ENCODE measurements around the gene KLF6. TPM values are rescaled to one million over a fixed set of nuclear protein-coding genes. Genes with fewer than 3 reads are reported as not detected.

Gene KLF6
- total RNA-seq, 2 experiments from 2014 or later = 19.2 to 43.0 TPM

DNA sequence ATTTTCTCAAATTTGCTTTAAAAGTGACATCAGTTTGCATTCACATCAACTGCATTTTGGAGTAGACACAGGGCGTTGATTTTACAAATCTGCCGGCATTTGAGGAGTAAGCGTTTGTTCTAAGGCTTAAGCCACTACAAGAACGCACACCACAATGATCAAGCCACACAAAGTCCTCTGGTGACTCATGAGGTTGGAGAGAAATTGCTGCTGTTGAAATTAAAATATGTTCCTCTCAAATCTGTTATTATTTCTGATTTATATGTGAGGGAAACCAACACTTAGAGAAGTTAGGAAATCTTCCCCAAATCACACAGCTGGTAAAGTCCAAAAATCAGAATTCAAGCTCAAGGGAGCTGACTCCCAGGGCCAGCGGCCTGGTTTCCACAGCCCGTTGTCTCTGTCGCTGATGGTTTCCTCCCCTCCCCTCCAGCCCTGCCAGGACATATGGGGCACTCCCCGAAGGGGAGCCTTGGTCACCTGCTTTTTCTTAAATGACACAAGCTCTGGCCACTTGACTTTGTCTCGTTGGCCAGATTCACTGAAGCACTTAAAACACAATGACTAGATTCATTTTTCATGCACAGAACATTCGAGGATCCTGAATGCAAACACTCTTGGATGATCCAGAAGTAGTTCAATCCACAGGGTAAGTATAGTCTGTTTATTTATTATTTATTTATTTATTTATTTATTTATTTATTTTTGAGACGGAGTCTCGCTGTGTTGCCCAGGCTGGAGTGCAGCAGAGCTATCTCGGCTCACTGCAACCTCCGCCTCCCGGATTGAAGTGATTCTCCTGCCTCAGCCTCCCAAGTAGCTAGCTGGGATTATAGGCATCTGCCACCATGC is 29.2 kb upstream of the KLF6 start:
- BruUV-seq (replicated peaks) = no TSS peak
- no peak for DNase-seq (ENCODE audit: low spot score)
- no peak overlapping the region for H2AFZ ChIP-seq (ENCODE audit: low read length)
- H3K4me3 ChIP-seq (ENCODE audit: low read depth, low read length, poor library complexity, severe bottlenecking) = no peak overlapping the region
- CTCF ChIA-PET (ENCODE audit: unreplicated experiment) = no interaction called here
- intact Hi-C loops (cut with micrococcal nuclease; ENCODE audit: unreplicated experiment) = no loop called here
- H4K20me1 ChIP-seq (ENCODE audit: insufficient read depth, low read length) = no peaks in the 10 kb centered on the region
- POLR2A ChIA-PET = interaction anchor here (1.3 kb wide), 2 partner anchors 29 to 127 kb away, joined by 4 read pairs; partner anchors contain the start of gene KLF6
- H3K9me2 ChIP-seq (ENCODE audit: insufficient read depth, low read length) = no peaks in the 10 kb centered on the region
- H3K4me1 ChIP-seq (ENCODE audit: insufficient read depth, low read length, poor library complexity, severe bottlenecking) = peaks cover 32% of the 10 kb centered on the region
- no peaks in the 10 kb centered on the region for H3K9me3 ChIP-seq (ENCODE audit: low read length)
- no peaks in the 10 kb centered on the region for H3K36me3 ChIP-seq (ENCODE audit: insufficient read depth, low read length)
- H3K4me2 ChIP-seq (ENCODE audit: low read length) = no peak overlapping the region
- no peak for TF ChIP-seq EZH2phosphoT487 (IDR thresholded peaks at IDR 0.05; ENCODE audit: borderline replicate concordance, low read depth, low read length)
- TF ChIP-seq, protein P1, sequence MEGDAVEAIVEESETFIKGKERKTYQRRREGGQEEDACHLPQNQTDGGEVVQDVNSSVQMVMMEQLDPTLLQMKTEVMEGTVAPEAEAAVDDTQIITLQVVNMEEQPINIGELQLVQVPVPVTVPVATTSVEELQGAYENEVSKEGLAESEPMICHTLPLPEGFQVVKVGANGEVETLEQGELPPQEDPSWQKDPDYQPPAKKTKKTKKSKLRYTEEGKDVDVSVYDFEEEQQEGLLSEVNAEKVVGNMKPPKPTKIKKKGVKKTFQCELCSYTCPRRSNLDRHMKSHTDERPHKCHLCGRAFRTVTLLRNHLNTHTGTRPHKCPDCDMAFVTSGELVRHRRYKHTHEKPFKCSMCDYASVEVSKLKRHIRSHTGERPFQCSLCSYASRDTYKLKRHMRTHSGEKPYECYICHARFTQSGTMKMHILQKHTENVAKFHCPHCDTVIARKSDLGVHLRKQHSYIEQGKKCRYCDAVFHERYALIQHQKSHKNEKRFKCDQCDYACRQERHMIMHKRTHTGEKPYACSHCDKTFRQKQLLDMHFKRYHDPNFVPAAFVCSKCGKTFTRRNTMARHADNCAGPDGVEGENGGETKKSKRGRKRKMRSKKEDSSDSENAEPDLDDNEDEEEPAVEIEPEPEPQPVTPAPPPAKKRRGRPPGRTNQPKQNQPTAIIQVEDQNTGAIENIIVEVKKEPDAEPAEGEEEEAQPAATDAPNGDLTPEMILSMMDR (conservative IDR thresholded peaks at IDR 0.05; ENCODE audit: low read length) = no peak
- H3K27ac ChIP-seq (ENCODE audit: low read depth, low read length, poor library complexity, severe bottlenecking) = no peak overlapping the region
- H3K79me2 ChIP-seq (ENCODE audit: insufficient read depth, low read depth, low read length) = no peaks in the 10 kb centered on the region

GRCh38 chr10:3813267-3813666 is 28.3 kb upstream of the KLF6 start:
- no peak overlapping the region for H3K4me2 ChIP-seq (ENCODE audit: low read length)
- intact Hi-C loops (cut with micrococcal nuclease; ENCODE audit: unreplicated experiment) = no loop called here
- H2AFZ ChIP-seq (ENCODE audit: low read length) = no peak overlapping the region
- no peaks in the 10 kb centered on the region for H3K9me2 ChIP-seq (ENCODE audit: insufficient read depth, low read length)
- H3K9me3 ChIP-seq (ENCODE audit: low read length) = no peaks in the 10 kb centered on the region
- no peak for TF ChIP-seq EZH2phosphoT487 (IDR thresholded peaks at IDR 0.05; ENCODE audit: borderline replicate concordance, low read depth, low read length)
- TF ChIP-seq, protein P1 (conservative IDR thresholded peaks at IDR 0.05; ENCODE audit: low read length) = no peak
- ChIA-PET POLR2A (interaction anchor here (0.6 to 1.3 kb wide), 2 partner anchors 28 to 78 kb away, joined by 3 to 4 read pairs; partner anchors contain the start of gene KLF6), CTCF (ENCODE audit: unreplicated experiment) (no interaction called here)
- H3K27ac ChIP-seq (ENCODE audit: low read depth, low read length, poor library complexity, severe bottlenecking) = no peak overlapping the region
- DNase-seq (ENCODE audit: low spot score) = no peak
- H4K20me1 ChIP-seq (ENCODE audit: insufficient read depth, low read length) = no peaks in the 10 kb centered on the region
- no peaks in the 10 kb centered on the region for H3K36me3 ChIP-seq (ENCODE audit: insufficient read depth, low read length)
- H3K79me2 ChIP-seq (ENCODE audit: insufficient read depth, low read depth, low read length) = no peaks in the 10 kb centered on the region
- H3K4me3 ChIP-seq (ENCODE audit: low read depth, low read length, poor library complexity, severe bottlenecking) = no peak overlapping the region
- peaks cover 41% of the 10 kb centered on the region for H3K4me1 ChIP-seq (ENCODE audit: insufficient read depth, low read length, poor library complexity, severe bottlenecking)
- BruUV-seq (replicated peaks) = no TSS peak

DNA sequence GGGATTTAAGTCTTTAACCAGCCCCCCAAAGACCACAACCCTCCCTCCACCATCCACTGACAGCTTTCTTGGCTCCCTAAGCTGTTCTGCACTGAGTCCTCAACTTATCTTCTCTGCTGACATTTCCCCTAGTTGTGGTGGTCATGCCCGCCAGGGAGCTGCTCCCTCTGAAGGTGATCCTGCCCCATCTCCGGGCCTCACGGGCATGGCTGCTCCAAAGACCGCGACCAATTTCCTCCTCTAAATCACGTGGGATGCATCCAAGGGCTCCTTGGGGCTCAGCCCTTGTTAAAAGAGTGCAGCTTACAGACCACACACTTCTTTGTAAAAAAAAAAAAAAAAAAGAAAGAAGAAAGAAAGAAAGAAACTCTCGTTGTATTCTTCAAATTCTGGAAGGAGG is 27.1 kb upstream of the KLF6 start:
- Histone ChIP-seq H3K4me1 (ENCODE audit: insufficient read depth, low read length, poor library complexity, severe bottlenecking) (peaks cover 52% of the 10 kb centered on the region), H4K20me1 (ENCODE audit: insufficient read depth, low read length) (no peaks in the 10 kb centered on the region), H3K36me3 (ENCODE audit: insufficient read depth, low read length) (no peaks in the 10 kb centered on the region), H3K4me2 (ENCODE audit: low read length) (no peak overlapping the region), H2AFZ (ENCODE audit: low read length) (peak overlapping the region; percentile 83), H3K9me3 (ENCODE audit: low read length) (no peaks in the 10 kb centered on the region), H3K4me3 (ENCODE audit: low read depth, low read length, poor library complexity, severe bottlenecking) (no peak overlapping the region), H3K79me2 (ENCODE audit: insufficient read depth, low read depth, low read length) (no peaks in the 10 kb centered on the region), H3K27ac (ENCODE audit: low read depth, low read length, poor library complexity, severe bottlenecking) (no peak overlapping the region), H3K9me2 (ENCODE audit: insufficient read depth, low read length) (no peaks in the 10 kb centered on the region)
- no TSS peak for BruUV-seq (replicated peaks)
- ChIA-PET POLR2A (interaction anchor here (0.6 to 1.7 kb wide), 5 partner anchors 9 to 161 kb away, joined by 3 to 6 read pairs (median 4); no protein-coding TSS in a partner anchor), CTCF (ENCODE audit: unreplicated experiment) (interaction anchor here (0.6 to 1.2 kb wide), 3 partner anchors 53 to 63 kb away, joined by 3 to 6 read pairs (median 4); no protein-coding TSS in a partner anchor)
- TF ChIP-seq, protein P1 (conservative IDR thresholded peaks at IDR 0.05; ENCODE audit: low read length) = no peak
- TF ChIP-seq EZH2phosphoT487 (IDR thresholded peaks at IDR 0.05; ENCODE audit: borderline replicate concordance, low read depth, low read length) = no peak
- no peak for DNase-seq (ENCODE audit: low spot score)
- intact Hi-C loops (cut with micrococcal nuclease; ENCODE audit: unreplicated experiment) = no loop called here
